Pulmonary artery endothelial cell (primary cell): Measurements from ENCODE around the gene TBC1D16. TPM values are rescaled to one million over a fixed set of nuclear protein-coding genes. Genes with fewer than 3 reads are reported as not detected.

Experiments
- DNase-seq: peaks from one replicate; pipeline ENCODE4 v3.0.0-alpha.2; 2011; ENCODE audit warnings: low read depth, low spot score
- total RNA-seq: library from RNA; depleted of rRNA; stranded (reverse); fragments of >200 nt; gene quantifications from 2 replicates; pipeline ENCODE4 v1.2.3, GENCODE V29; 2014

TBC1D16 gene, protein sequence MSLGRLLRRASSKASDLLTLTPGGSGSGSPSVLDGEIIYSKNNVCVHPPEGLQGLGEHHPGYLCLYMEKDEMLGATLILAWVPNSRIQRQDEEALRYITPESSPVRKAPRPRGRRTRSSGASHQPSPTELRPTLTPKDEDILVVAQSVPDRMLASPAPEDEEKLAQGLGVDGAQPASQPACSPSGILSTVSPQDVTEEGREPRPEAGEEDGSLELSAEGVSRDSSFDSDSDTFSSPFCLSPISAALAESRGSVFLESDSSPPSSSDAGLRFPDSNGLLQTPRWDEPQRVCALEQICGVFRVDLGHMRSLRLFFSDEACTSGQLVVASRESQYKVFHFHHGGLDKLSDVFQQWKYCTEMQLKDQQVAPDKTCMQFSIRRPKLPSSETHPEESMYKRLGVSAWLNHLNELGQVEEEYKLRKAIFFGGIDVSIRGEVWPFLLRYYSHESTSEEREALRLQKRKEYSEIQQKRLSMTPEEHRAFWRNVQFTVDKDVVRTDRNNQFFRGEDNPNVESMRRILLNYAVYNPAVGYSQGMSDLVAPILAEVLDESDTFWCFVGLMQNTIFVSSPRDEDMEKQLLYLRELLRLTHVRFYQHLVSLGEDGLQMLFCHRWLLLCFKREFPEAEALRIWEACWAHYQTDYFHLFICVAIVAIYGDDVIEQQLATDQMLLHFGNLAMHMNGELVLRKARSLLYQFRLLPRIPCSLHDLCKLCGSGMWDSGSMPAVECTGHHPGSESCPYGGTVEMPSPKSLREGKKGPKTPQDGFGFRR
- total RNA-seq, result 41.1 and 43.6 TPM in 2 replicates

DNA sequence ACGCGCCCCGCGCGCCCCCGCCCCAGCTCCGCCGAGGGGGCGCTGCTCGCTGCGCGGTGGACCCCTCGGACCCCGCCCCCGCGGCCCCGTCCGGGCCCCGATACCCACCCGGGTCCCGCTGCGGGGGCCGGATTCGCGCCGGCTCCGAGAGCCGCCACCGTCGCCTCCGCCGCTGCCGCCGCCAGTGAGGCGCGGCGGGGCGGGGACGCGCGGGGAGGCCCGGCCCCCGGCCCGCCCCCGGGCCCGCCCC, at the start of gene TBC1D16:
TBC1D16 (minus strand) TSS at position 186 of the 250 bp plus-strand sequence. CDS start 22,325 bp downstream, outside the sequence.
- DNase-seq, result no peak

DNA sequence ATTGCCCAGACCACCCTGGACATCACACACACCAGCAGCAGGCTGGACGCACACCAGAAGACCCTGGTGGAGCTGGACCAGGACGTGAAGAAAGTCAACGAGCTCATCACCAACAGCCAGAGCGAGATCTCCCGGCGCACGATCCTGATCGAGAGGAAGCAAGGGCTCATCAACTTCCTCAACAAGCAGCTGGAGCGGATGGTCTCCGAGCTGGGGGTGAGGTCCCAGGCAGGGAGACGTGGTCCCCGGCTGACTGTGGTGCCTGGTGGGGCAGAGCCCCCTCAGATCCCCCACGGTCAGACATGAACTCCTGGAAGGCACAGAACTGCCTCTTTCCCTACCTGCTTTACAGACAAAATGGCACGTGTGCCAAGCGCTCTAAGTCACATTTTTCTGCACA, 49.1 kb upstream of the TBC1D16 start:
- DNase-seq, result no peak

DNA sequence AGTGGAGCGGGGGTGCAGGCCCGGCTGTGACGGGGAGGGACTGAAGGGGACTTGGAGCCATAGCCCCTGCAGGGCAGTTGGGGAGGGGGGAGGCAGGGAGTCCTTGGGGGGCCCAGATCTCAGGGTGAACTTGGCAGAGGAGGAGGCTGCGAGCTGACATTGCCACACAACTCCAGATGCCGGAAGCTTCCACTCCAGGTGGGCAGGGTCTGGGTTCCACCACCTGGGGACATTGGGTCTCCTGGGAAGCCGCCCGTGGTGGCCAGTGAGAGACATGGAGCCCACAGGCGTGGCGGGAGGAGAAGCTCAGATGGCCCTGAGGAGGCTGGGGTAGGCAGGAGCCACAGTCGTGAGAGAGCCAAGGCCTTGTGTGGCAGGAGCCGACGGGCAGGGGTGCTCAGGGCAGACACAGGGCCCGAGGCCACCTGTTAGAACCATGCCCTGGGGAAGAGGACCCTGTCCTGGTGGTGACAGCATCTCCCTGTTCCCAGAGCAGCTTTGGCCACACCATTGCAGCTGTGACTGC, 47.5 kb upstream of the TBC1D16 start:
- DNase-seq, result no peak

DNA sequence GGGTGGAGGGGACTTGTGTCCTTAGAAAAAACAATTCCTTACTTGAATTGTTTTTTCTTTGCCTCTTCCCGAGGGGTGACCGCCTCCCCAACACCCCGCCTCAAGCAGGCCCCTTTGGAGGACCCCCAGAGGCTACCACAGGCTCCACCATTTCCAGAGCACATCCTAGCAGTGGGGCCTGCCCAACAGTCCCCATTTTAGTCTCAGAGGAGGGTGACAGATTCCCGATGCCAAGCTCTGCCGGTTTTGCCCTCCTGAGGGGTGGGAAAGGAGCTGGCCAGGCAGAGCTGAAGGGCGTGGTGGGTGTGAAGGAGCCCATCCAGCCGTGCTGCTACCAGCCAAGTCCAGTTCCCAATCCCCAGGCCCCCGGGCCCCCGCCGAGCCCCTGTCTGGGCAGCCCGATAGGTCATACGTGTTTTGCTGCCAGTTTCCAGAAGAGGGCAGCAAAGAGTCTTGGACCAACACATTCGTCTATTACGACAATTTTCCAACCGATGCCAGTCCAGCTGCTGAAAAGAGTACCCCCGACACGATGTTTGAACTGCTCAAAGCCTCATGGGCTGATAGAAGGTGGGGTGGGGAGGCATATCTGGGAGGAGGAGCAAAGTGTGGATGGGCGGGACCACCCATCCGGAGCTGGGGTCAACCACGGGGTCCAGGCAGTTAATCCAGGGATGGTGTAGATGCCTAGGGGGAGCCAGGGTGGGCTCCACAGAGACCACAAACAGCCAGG, 46.9 kb upstream of the TBC1D16 start:
- DNase-seq, result peak; percentile 27

DNA sequence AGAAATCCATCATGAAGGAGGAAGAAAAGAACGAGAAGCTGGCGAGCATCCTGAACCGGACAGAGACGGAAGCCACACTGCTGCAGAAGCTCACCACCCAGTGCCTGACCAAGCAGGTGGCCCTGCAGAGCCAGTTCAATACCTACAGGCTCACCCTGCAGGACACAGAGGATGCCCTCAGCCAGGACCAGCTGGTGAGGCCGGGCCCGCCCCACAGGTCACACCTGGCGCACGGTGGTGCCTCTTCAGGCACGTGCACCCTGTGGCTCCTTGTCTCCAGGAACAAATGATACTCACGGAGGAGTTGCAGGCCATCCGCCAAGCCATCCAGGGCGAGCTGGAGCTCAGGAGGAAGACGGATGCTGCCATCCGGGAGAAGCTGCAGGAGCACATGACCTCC, 45.9 kb upstream of the TBC1D16 start:
- DNase-seq, result no peak

DNA sequence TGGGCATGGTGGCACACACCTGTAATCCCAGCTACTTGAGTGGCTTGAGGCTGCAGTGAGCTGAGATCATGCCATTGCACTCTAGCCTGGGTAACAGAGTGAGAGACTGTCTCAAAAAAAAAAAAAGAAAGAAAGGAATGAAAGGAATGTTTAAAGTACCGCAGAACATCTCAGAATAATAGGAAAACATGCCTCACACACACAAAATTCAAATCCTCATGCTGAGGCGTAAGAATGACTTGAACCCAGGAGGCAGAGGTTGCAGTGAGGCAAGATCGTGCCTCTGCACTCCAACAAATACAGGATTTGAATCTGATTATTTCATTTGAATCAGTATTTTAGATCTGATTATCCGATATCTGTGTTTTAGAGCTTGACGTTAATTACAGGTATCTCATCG, 44.4 kb upstream of the TBC1D16 start:
- no peak for DNase-seq

DNA sequence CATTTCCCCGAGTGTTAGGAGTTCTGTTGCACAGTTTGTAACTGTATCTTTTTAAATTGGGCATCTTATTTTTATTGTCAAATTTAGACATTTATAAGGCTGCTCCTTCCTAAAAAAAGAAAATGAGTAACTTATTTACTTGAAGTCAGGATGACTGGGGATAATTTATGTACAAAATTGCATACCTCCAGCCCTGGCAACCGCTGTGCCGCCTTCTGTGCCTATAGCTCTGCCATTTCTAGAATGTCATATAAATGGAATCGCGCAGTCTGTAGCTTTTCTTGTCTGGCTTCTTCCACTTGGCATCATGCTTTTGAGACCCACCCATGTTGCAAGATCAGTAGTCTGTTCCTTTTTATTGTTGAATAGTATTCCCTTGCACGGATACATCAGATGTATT, 36.7 kb upstream of the TBC1D16 start:
- DNase-seq, result no peak

DNA sequence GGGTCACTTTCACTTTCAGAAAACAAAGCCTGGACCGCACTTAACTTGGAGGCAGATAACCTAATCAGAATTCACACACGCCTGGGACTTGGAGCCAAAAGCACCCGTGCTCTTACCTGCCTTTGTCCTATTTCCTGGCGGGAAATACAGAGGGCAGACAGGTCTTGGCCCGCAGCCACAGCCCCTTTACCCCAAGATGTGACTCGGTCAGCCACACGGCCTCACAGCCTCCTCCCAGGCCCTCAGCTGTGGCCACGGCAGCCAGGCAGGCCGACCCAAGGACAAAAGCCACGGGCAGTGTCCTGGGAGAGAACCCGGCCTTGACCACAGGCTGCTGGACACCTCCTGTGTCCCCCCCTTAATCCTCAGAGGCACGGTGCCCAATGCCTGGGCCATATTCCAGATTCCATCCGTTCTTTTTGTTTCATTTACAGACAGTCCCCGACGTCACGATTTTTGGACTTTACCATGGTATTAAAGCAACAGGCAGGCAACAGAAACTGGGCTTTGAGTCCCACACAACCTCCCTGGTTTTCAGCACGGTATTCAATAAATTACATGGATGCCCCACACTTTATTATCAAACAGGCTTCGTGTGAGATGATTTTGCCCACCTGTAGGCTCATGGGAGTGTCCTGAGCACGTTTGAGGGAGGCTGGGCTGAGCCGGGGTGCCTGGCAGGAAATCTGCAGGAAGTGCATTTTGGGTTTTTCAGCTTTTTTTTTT, 35.6 kb upstream of the TBC1D16 start:
- peak; percentile 17 for DNase-seq

DNA sequence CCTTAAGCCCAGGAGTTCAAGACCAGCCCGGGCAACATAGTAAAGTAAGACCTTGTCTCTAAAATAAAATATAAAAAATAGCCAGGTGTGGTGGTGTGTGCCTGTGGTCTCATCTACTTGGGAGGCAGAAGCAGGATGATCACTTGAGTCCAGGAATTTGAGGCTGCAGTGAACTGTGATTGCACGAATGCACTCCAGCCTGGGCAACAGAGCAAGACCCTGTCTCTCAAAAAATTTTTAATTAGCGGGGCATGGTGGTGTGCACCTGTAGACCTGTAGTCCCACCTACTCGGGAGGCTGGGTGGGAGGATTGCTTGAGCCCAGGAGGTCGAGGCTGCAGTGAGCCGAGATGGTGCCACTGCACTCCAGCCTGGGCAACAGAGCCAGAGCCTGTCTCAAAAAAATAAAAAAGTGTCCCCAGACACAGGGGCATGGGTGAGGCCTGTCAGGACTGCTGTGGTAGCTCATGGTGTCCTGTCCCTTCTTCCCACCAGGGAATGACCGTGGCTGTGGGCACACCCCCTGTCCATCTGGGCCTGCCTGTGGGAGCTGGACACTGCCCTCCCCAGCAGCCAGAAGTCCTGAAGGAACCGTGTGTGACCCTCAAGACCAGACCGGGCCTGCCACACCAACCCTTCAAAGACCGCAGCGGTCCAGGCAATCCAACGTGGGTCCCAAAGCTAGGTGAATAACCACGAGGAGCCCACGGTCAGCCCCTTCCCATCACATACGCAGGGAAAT, 34.9 kb upstream of the TBC1D16 start:
- no peak for DNase-seq

DNA sequence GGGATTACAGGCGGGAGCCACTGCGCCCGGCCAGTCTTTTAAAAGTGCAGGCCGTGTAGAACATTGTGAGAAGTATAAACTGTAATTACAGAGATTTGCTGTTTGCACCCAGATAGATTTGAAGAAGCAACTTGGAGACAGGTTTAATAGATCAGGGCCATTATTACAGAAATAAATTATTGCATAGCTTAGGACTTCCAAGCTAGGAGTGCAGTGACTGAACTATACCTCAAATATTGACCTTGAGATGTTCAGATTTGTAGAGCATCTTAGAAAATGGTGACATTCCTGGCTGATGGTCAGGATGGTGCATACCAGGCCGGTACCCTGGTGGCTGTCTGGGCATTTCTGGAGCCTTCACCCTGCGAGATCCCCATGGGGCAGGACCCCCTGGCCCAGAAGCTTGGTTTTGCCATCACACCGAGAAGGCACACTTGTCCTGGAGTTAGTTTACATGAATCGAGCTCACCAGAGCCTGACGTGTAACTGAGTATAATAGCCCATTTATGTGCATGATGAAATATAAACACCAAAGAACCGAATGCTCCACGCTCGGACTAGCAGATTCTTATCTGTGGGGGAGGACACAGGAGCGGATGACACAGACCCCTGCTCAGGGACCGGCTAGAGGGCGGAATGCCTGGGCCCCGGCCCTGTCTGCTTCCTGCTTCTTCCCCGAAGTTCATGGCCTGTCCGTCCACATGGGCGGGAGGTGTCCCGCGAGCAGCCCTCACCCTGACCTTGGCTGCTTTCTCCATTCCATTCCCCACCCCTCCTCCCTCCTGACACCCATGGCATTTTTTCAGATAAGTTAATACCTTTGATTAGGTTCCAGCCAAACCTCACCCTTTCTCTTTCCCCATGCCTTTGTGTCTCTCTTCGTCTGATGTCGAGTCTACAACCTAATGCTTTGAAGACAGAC, 32.9 kb upstream of the TBC1D16 start:
- DNase-seq, result no peak

DNA sequence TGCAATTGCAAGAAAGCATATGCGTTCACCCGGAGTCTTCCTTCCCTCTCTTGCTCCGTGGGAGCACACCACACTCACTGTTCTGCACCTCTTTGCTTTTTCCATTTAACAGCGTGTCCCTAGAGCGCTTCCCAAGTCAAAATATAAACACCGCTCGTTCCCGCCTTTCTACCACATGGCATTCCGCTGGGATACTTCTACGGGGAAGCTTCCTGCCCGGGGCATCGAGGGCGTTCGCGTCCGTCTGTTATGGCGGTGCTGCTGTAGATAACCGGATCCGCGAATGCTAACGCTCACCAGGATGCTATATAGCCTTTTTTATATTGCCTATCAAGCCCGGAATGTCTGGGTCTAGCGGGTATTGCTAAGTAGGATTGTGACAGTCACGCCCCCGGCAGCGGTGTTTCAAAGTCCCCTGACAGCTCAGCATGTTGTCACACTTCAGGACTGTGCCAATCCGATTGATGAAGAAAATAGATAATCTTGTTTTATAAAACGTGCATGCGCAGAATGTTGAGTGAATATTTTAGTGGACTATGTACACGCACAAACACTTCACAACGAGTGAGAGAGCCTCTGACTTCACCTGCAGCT, 31.8 kb upstream of the TBC1D16 start:
- no peak for DNase-seq

DNA sequence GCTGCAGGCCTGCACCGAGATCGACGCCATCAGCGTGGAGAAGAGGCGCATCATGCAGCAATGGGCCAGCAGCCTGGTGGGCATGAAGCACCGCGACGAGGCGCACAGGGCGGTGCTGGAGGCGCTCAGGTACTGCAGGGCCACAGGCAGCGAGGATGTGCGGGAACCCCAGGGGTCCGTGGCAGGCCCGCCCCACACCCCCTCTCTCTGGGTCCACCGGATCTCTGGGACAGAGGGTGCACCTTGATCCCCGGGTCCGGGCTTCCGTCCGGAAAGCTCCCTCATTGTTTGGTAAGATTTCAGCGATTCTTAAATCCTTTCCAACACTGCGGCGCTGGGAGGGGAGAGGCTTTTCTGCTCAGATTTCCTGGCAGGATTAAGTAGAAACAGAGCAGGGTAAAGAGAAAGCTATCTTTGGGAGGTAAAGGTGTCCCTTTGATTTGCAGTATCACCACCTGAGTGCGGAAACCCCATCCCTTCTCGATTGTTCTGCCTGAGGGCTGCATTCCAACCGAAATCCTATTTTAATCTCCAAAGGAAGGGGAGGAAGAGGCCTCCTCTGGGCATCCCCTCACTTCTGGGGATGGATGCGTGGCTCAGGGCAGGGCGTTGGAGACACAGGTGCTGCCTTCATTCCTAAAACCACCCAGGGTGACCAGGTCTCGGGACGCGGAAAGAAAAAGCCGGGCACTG, 30.0 kb upstream of the TBC1D16 start:
- DNase-seq, result no peak

DNA sequence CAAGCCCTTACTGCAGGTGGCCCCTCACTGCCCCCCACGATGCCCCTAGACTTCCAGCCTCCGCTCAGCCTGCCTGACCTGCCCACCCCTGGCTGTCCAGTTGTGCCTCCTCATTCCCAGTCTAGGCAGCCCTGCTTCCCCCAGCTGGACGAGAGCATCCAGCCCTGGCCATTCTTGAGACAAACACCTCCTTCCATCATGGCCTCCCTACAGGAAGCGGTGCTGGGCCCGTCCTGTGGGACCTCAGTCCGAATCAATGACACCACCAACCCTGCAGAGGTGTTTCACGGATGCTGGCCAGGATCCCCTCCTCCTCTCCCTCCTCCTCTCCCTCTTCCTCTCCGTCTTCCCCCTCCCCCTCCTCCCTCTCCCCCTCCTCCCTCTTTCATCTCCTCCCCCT, 29.0 kb upstream of the TBC1D16 start:
- DNase-seq, result no peak

DNA sequence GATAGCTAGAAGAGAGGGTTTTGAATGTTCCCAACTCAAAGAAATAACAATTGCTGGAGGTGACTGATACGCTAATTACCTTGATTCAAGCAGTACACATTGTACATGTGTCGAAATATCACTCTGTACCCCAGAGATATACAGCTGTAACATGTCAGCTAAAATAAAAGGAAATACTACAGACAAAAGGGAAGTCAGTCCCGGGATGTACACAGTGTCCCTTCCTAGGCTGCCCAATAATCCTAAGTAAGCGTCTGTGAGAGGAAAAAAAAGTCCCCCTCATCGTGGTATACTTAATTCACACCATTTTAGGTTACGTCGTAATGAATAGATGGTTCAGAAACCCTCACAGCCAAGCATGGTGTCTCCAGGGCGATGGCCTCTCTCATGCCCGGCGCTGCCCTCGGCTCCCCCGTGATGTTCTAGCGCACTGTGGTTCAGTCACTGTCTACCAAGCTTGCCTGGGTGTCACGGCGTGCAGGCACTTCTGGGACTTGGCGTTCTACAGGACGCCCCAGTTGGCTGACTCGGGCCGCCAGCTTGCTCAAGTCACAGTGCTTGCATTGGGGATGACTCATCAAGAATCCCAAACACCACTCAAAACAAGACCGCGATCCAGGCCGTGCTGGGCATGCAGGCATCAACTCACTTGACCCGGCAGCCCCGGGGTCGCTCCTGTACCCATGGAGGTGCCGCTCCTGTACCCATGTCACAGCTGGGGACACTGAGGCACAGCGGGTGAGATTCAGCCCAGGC, 28.3 kb upstream of the TBC1D16 start:
- no peak for DNase-seq

DNA sequence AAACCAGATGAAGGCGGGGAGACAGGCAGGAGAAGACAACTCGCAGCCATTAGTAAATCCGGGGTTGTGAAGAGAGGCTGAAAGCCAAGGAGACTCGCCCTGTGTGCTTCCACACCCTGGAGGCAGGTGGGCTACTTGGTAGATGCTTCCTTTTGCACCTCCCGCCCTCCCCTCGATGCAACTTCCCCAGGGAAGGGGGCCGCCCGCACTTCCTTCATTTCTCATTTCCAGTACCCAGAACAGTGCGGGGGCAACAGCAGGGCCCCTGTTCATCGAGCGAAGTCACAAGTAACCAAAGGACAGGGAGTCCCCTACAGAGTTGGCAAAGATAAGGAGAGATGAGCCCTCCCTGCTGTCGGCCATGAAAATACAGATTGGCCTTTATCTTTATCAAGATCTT, 25.7 kb upstream of the TBC1D16 start:
- no peak for DNase-seq

DNA sequence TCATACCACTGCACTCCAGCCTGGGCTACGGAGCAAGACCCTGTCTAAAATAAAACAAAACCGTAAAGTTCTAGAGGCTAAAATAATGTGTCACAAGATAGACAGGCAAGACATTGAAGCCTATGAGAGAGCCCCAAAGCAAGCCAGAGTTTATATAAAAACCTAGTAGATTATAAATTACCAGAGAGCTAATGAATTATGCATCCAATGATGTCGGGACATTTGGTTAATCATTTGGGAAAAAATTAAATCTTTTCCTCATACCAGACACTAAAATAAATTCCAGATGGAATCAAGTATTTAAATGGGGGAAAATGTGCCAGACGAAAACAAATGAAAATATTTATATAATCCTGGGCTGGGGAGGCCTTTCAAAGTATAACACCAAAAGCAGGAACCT, 25.0 kb upstream of the TBC1D16 start:
- DNase-seq, result no peak

DNA sequence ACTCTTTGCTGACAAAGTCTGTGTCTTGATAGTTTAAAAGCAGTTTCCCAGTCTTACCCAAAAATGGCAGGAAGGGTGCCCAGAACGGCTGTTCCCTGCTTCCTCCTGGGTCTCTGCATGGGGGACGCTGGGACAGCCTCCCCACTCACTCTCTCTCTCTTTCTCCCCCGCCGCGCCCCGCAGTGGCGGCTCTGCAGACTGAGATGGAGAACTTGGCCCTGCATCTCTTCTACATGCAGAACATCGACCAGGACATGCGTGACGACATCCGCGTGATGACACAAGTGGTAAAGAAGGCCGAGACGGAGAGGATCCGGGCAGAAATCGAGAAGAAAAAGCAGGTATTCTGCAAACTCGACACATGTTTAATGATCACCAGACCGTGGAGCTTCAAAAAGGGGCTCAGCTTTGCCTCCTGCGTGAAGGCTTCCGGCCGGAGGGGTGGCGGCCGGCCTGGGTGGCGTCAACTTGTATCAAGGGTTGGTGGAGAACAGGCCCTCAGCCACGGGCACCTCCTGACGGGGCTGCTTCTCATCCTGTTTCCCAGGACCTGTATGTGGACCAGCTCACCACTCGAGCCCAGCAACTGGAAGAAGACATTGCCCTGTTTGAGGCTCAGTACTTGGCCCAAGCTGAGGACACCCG, 22.8 kb upstream of the TBC1D16 start:
- DNase-seq, result no peak
